CD4-positive, alpha-beta T cell (primary cell): ENCODE measurements around the gene MCAT. TPM values are rescaled to one million over a fixed set of nuclear protein-coding genes. Genes with fewer than 3 reads are reported as not detected.
A peak's percentile ranks its signal among the peaks of the same experiment; 100 is the strongest.

ENCODE experiments used
- ATAC-seq: fragments of 200-7000 bp; cut with Tn5 transposase; one replicate; pipeline ENCODE4 v1.10.0; 2022; ENCODE audit warnings: mild to moderate bottlenecking; ENCODE audit not compliant: poor library complexity
- CTCF ChIA-PET: fragments of 350-600 bp; sonication (Branson Sonifier 250); formaldehyde crosslinking; loops from one replicate; lab custom pipeline; 2021; ENCODE audit warnings: antibody characterized with exemption, inconsistent platforms; lab: Charles Lee
- POLR2A ChIA-PET: fragments of 350-600 bp; sonication (Branson Sonifier 250); formaldehyde crosslinking; loops from one replicate; lab custom pipeline; 2021; ENCODE audit warnings: antibody characterized with exemption, inconsistent platforms; lab: Charles Lee
- DNase-seq, 14 experiments: peaks; one replicate each; pipeline ENCODE4 v3.0.0-alpha.2; 2013 to 2020; ENCODE audit warnings: mixed read lengths in 2 of 14
- H3K27ac ChIP-seq, 2 donors: one replicate each; pipeline versions ENCODE4 v1.5.1 to v1.7.0; 2013; ENCODE audit warnings: low read length in 2 of 2, low read depth in 1 of 2, mild to moderate bottlenecking in 1 of 2
- H3K27me3 ChIP-seq, 2 experiments: 1 replicate in 1 of 2; 2 replicates in 1 of 2; pipeline versions ENCODE4 v1.6.1 to v1.7.0; 2013; ENCODE audit warnings: low read length in 2 of 2, control low read depth in 1 of 2, mild to moderate bottlenecking in 1 of 2, moderate library complexity in 1 of 2; ENCODE audit not compliant: insufficient read depth in 2 of 2, control insufficient read depth in 1 of 2
- H3K36me3 ChIP-seq: one replicate; pipeline ENCODE4 v1.6.1; 2013; ENCODE audit warnings: low read length, control low read depth; ENCODE audit not compliant: insufficient read depth
- H3K4me1 ChIP-seq: one replicate; pipeline ENCODE4 v1.6.1; 2013; ENCODE audit warnings: low read length, control low read depth; ENCODE audit not compliant: insufficient read depth
- H3K4me3 ChIP-seq: one replicate; pipeline ENCODE4 v1.5.1; 2013; ENCODE audit warnings: mild to moderate bottlenecking, low read length, moderate library complexity
- H3K9me3 ChIP-seq, 2 experiments: 1 replicate in 1 of 2; 2 replicates in 1 of 2; pipeline versions ENCODE4 v1.6.1 to v1.7.0; 2013; ENCODE audit warnings: low read length in 2 of 2, mild to moderate bottlenecking in 2 of 2, control low read depth in 1 of 2, moderate library complexity in 1 of 2; ENCODE audit not compliant: control insufficient read depth in 1 of 2, insufficient read depth in 1 of 2
- H3K27ac Mint-ChIP-seq: one replicate; pipeline ENCODE4 v1.8.0; 2020; ENCODE audit warnings: mixed read lengths
- H3K27me3 Mint-ChIP-seq: one replicate; pipeline ENCODE4 v1.8.0; 2021; ENCODE audit warnings: mixed read lengths
- H3K36me3 Mint-ChIP-seq: one replicate; pipeline ENCODE4 v1.8.0; 2021; ENCODE audit warnings: low read depth, mixed read lengths
- H3K4me1 Mint-ChIP-seq: one replicate; pipeline ENCODE4 v1.8.0; 2021; ENCODE audit warnings: low read depth, mixed read lengths
- H3K4me3 Mint-ChIP-seq: one replicate; pipeline ENCODE4 v1.8.0; 2020; ENCODE audit warnings: mild to moderate bottlenecking, mixed read lengths
- H3K9me3 Mint-ChIP-seq: one replicate; pipeline ENCODE4 v1.8.0; 2020; ENCODE audit warnings: mixed read lengths
- CTCF ChIP-seq: fragments of 200-600 bp; IDR thresholded peaks from one replicate; pipeline ENCODE4 v1.8.0; 2022; ENCODE audit warnings: antibody characterized with exemption, mild to moderate bottlenecking
- intact Hi-C, 2 experiments: fragments of 100-400 bp; cut with DNase I in 1 of 2; cut with micrococcal nuclease in 1 of 2; formaldehyde crosslinking; loops; one replicate each; pipeline versions ENCODE4 v1.15.1 to v1.9.0; 2023 to 2025; cut with DNase I, micrococcal nuclease
- total RNA-seq, 174 experiments: library from RNA in 2 of 174; stranded (reverse) in 2 of 174; gene quantifications; one replicate each; pipeline ENCODE4 v1.2.3 and lab custom pipeline; 2021 to 2026

The MCAT gene
- total RNA-seq, 2 experiments from 2014 or later, result 16.1 to 18.0 TPM

GRCh38 chr22:43154887-43155536, 11.8 kb upstream of the MCAT start:
- Mint-ChIP-seq H3K27ac (no peak overlapping the region), H3K4me1 (peaks cover 16% of the 10 kb centered on the region), H3K27me3 (no peaks in the 10 kb centered on the region), H3K36me3 (peaks cover 4% of the 10 kb centered on the region), H3K4me3 (no peak overlapping the region), H3K9me3 (no peaks in the 10 kb centered on the region)
- ChIA-PET POLR2A (no interaction called here), CTCF (no interaction called here)
- H3K27me3 ChIP-seq, result no peaks in the 10 kb centered on the region
- ATAC-seq, result no peak
- no peak overlapping the region for H3K4me3 ChIP-seq
- H3K36me3 ChIP-seq, result peaks cover 7% of the 10 kb centered on the region
- no peaks in the 10 kb centered on the region for H3K9me3 ChIP-seq
- DNase-seq, result peak in 2 of 14 experiments; percentile 57 to 67
- intact Hi-C loops, result loop anchor here (5.0 kb wide), 2 partner anchors 32 to 1342 kb away; partner anchors contain the start of genes RTL6 (in 1 of the 2) and TTLL12 (in 1 of the 2)
- no peak overlapping the region for H3K27ac ChIP-seq
- H3K4me1 ChIP-seq, result peaks cover 43% of the 10 kb centered on the region
- no peak for TF ChIP-seq CTCF

- Histone ChIP-seq H3K36me3 (peaks cover 5% of the 10 kb centered on the region), H3K4me1 (peaks cover 44% of the 10 kb centered on the region), H3K27ac (no peak overlapping the region), H3K27me3 (no peaks in the 10 kb centered on the region), H3K9me3 (no peaks in the 10 kb centered on the region), H3K4me3 (no peak overlapping the region)
- H3K36me3 Mint-ChIP-seq, result peaks cover 4% of the 10 kb centered on the region
- no peak overlapping the region for H3K27ac Mint-ChIP-seq
- ChIA-PET POLR2A (no interaction called here), CTCF (no interaction called here)
- intact Hi-C loops, result loop anchor here (5.0 kb wide), 2 partner anchors 33 to 1343 kb away; partner anchors contain the start of genes RTL6 (in 1 of the 2) and TTLL12 (in 1 of the 2)
- no peak for DNase-seq
- no peak overlapping the region for H3K4me3 Mint-ChIP-seq
- H3K9me3 Mint-ChIP-seq, result no peaks in the 10 kb centered on the region
- H3K4me1 Mint-ChIP-seq, result peaks cover 18% of the 10 kb centered on the region
- TF ChIP-seq CTCF, result no peak
- no peaks in the 10 kb centered on the region for H3K27me3 Mint-ChIP-seq
- ATAC-seq, result no peak
Observed at GRCh38 chr22:43153899-43154298, 10.7 kb upstream of the MCAT start.

GRCh38 chr22:43152357-43153071, 9.3 kb upstream of the MCAT start:
- H3K4me3 Mint-ChIP-seq, result peak overlapping the region; percentile 88
- H3K4me1 Mint-ChIP-seq, result peaks cover 28% of the 10 kb centered on the region
- ATAC-seq, result peak; percentile 92
- H3K36me3 Mint-ChIP-seq, result peaks cover 4% of the 10 kb centered on the region
- intact Hi-C loops, result loop anchor here (1.0 to 5.0 kb wide), 3 partner anchors 34 to 1345 kb away; partner anchors contain the start of genes RTL6 (in 1 of the 2) and TTLL12 (in 1 of the 2)
- CTCF ChIA-PET, result interaction anchor here (0.8 to 1.5 kb wide), 2 partner anchors 10 to 35 kb away, joined by 4 to 7 read pairs; partner anchors contain the start of gene TTLL12
- POLR2A ChIA-PET, result interaction anchor here (0.8 to 1.6 kb wide), 3 partner anchors 9 to 34 kb away, joined by 3 to 20 read pairs (median 9); partner anchors contain the start of genes MCAT and TTLL12
- TF ChIP-seq CTCF, result no peak
- no peaks in the 10 kb centered on the region for H3K9me3 ChIP-seq
- H3K27ac ChIP-seq, result peak overlapping the region; percentile 56 to 60
- H3K27ac Mint-ChIP-seq, result peak overlapping the region; percentile 83
- H3K4me1 ChIP-seq, result peaks cover 46% of the 10 kb centered on the region
- H3K27me3 Mint-ChIP-seq, result no peaks in the 10 kb centered on the region
- no peaks in the 10 kb centered on the region for H3K9me3 Mint-ChIP-seq
- DNase-seq, result peak; percentile 33 to 78 (median 61)
- H3K27me3 ChIP-seq, result no peaks in the 10 kb centered on the region
- H3K36me3 ChIP-seq, result peaks cover 5% of the 10 kb centered on the region
- peak overlapping the region; percentile 74 for H3K4me3 ChIP-seq
